AG09319 (cell line): ENCODE results near the gene RESP18.

ENCODE experiments used
- DNase-seq: peaks from one replicate; pipeline ENCODE4 v3.0.0-alpha.2; 2010; ENCODE audit warnings: low read depth; ENCODE audit errors: extremely low read depth
- CTCF ChIP-seq: IDR thresholded peaks from 2 replicates; pipeline ENCODE4 v1.5.1; 2011; ENCODE audit warnings: low read depth, mild to moderate bottlenecking, inconsistent platforms, low read length, moderate library complexity

The RESP18 gene

DNA sequence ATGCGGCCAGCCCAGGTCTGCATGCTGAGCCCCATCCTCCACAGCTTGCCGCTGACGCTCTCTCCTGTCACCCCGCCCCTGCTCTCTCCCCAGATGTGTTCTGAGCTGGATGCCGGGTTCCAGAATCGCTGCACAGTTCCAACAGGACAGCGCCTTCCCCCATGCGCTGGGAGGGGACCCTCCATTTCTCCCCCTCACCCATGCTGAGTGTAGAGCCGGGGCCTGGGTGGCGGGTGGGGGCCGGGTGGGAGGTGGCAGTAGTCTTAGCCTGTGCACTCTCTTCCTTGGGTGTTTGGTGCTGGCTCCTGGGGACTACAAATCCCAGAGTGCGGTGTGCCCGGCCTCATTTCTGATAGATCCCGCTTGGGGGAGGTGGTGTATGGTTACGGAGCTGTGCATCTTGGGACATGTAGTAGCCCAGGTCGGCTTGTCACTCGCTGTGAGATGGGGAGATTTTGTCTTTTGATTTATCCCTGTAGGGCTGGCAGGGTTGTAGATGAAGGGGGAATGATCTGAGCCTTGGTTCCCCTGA is 46.6 kb downstream of the RESP18 start:
- no peak for TF ChIP-seq CTCF
- DNase-seq: peak; percentile 23

GRCh38 chr2:219285373-219285735 is 47.2 kb downstream of the RESP18 start:
- no peak for DNase-seq
- TF ChIP-seq CTCF: no peak

DNA sequence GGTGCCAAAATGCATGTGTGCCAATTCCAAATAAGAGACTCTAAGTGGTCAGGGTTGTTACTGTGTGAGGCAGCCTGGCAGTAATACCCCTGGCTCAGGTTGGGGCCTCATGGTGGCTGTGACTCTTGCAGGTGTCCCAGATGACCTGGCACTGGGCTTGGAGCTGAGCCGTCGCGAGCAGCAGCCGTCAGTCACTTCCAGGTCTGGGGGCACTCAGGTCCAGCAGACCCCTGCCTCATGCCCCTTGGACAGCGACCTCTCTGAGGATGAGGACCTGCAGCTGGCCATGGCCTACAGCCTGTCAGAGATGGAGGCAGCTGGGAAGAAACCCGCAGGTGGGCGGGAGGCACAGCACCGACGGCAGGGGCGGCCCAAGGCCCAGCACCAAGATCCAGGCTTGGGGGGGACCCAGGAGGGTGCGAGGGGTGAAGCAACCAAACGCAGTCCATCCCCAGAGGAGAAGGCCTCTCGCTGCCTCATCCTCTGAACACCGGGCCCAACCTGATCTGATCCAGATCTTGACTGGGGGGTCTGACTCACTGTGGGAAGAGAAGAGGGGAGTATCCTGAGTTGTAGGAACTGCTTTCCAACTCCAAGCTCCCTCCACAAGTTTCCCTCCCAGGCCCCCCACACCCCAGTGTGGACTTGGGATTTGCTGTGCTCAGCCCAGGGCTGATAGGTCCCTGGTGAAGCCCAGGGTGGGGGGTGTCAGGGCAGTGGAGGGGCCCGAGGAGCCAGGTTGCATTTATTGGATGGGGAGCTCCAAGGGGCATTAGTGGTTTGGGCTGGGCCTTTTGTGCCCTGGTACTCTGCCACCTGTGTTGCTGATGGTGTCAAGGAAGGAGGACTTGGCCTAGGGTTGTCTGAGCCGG is 47.8 kb downstream of the RESP18 start:
- DNase-seq: no peak
- no peak for TF ChIP-seq CTCF

DNA sequence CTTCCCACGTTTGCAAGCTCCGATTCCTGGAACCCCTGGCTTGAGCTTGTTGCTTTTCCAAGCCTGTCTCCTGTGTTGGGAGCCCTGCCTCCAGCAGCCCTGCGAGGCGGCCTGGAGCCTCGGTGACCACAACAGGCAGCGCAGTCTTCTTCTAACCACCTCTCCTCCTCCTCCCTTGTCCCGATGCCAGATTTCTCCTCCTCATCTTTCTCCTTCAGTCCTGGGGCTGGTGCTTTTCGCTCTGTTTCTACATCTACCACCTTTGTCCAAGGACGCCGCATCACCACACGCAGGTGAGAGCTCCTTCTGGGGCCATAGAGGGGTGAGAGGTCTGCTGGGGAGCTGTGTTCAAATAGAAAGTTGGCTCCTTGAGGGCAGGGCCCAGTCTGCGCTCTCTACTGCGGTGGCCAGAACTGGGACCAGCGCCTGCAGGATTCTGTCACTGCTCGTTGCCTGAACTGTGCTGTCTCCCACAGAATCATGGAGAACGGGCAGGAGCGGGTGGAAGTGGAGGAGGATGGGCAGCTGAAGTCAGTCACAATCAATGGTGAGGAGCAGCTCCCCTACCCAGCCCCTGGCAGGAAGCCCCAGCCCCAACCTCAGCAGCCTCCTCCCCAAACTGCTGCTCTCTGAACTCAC is 49.5 kb downstream of the RESP18 start:
- no peak for DNase-seq
- no peak for TF ChIP-seq CTCF

GRCh38 chr2:219282375-219282774 is 50.2 kb downstream of the RESP18 start:
- DNase-seq: no peak

DNA sequence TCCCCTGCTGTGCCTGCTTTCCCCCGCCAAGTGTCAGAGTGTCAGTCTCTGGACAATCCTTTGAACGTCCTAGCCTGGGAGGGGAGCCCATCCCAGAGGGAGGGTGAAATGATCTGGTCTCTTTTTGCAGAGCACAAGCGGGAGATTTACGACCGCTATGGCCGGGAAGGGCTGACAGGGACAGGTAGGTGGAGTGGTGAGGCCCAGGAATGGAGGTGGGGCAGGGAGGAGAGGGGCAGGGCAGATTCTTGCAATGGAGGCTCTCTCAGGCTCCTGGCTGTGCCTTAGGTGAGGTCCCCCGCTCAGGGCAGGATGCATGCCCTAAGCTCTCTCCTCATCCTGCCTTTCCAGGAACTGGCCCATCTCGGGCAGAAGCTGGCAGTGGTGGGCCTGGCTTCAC is 51.0 kb downstream of the RESP18 start:
- DNase-seq: no peak
- no peak for TF ChIP-seq CTCF

More at GRCh38 chr2:219282375-219282774, 50.2 kb downstream of the RESP18 start:
- TF ChIP-seq CTCF: no peak

- DNase-seq: no peak
- TF ChIP-seq CTCF: no peak
These were observed 51.9 kb downstream of the RESP18 start for GRCh38 chr2:219280651-219281050.
